ENCODE data around the gene RAPSN.

The RAPSN gene

GRCh38 chr11:47406896-47407745 is 41.8 kb downstream of the RAPSN start:
- DNase-seq: peak; percentile 24

- no peak for DNase-seq
These were observed 45.4 kb downstream of the RAPSN start for GRCh38 chr11:47403571-47403970.

DNA sequence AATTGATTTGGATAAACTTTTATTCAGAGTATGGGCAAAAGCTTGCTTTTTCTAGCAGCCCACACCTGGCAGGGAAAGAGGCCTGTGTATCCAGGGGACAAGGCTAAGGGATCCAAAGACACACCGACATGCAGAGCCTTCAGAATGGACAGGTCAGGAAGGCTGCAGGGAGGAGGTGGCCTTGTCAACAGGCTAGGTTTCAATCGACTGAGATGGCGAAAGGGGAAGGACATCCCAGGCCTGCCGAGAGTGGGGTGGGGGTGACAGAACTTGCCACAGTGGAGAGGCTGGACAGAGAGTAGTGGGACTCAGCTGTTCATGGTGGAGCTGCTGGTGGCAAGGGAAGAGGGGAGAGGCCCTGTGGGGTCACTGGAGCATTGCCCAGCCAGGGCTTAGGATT is 45.8 kb downstream of the RAPSN start:
- no peak for DNase-seq

DNA sequence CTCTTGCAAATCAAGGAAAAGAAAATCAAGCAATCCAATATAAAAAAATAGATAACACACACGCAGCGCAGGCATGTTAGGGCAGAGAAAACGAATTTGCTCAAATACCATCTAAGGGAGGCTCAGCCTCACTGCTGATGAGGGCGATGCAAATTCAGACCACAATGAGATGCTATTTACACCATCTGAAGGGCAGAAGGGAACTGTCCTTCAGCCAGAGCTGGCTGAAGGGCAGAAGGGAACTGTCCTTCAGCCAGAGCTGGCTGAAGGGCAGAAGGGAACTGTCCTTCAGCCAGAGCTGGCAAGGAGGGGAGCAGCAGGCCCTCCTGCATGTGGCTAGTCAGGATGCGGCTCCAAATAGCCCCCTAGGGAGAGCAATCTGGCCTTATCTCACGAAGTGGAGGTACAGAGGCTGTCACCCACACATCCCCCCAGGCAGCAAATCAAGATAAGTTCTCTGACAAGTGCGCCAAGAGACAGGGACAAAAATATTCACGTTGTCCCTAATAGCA is 48.1 kb downstream of the RAPSN start:
- DNase-seq: no peak

DNA sequence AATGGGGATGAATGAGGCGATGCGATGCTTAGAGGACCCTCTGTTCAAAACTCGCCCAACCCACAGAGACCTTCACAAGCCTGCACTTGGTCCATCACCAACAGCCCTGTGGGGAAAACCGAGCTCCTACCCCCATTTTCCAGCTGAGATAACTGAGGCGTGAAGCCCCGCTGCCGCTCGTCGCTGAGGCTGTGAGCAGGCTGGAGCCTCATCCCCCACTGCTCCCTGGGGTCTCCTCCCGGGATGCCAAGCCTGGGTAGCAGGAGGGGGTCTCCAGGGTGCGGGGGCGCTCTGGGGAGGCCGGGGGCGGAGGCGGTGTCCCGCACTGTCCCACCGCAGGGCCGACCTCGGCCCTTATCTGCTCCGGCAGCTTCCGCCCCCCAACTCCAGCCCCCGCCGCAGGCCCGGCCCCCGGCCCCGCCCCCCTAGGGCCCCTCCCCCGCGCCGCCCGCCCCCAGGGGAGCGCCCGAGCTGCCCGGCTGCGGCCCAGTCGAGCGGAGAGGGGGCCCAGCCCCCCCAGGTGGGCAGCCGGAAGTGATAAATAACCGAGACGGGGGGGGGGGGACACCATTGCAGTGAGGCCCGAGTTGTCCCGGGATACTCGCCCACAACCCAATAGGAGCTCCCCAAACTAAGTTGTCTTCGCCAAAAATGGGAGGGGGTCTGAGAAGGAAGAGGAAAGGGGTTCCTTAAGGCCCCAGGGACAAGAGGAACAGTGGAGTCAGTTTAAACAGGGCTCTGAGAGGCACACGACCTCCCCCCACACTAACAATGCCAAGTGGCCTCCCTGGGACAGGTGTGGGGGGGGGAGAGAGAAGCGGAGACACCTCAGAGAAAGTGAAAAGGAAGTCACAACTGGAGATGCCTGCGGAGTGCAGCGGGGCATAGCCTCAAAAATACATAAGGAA is 48.8 kb downstream of the RAPSN start:
- peak; percentile 14 for DNase-seq

DNA sequence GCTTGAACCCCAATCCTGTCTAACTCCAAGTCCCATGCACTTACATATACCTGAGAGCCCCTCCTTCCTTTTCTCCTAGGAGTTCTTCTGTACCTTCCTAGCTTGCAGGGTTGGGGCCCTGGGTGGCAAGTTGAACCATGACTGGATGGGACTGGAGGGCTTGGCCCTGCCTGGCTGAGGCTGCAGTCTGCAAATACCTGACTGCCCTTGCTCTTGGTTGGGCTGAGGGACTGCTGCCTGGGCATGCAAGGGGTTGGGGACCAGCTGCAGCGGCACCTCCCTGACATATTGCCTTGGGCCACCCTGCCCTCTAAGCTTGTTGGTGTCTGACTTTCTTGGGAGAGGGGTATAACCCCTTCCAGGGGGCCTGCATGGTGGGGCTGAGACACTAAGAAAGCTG is 50.4 kb downstream of the RAPSN start:
- DNase-seq: no peak

DNA sequence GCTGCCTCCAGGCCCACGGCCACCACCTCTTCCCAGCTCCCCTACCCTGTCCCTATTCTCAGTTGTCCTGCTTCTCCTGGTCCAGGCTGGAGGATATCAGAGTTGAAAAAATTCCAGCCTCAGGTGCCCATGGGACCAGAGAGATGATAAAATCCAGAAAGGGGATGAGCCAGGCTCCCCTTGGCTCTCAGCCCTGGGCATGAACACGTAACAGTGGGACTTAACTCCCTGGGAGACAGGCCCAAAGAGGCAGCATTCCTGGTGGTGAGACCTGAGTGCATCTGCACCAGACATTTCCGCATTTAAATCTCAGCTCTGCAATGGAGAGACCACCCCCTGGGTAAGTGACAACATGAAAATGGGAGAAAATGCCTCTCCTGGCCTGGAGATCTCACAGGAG is 50.9 kb downstream of the RAPSN start:
- DNase-seq: no peak

- no peak for DNase-seq
These were observed 53.0 kb downstream of the RAPSN start for GRCh38 chr11:47396049-47396320.

GRCh38 chr11:47395223-47396048 is 53.5 kb downstream of the RAPSN start:
- no peak for DNase-seq

DNA sequence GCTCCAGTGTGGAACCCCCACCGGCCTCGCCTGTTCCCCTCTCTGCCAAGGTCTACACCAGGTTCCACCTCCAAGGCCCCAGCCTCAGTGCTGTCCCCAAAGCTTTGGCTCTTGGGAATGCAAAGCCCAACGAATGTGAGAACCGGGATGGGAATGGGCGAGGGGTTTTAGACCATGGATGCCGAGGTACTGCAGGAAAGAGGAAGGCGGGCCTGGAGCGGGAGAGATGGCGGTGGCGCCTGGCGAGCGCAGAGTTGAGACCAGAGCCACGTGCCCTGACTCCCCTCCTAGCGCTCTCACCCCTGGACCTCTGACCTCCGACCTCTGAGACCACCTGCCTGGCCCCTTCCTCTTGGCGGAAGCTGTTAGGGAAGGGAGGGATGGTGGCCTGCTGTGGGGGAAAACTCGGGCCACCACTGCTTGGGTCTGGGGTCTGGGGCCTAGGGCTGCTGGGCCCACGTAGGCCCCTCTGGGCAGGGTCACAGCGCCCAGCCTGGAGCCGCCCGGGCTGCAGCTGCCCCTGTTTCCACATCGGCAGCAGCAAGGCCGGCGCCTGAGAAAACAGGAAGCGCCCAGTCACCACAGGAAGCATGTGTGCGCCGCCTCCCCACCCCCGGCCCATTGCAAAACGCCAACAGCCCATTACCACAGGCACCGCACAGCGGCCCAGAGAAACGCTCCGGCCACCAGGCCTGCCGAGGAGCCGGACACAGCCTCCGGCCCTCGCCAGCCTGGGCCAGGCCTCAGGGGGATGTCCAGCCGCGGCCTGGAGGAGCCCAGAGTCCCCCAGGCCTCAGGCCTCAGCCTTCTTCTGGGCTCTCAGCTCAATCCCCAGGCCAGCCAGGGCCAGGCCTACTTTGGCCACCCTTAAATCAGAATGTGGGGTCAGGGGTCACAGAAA is 54.4 kb downstream of the RAPSN start:
- DNase-seq: peak; percentile 30

- no peak for DNase-seq
These were observed 55.0 kb downstream of the RAPSN start for GRCh38 chr11:47394050-47394321.

GRCh38 chr11:47393163-47394049 is 55.5 kb downstream of the RAPSN start:
- no peak for DNase-seq

GRCh38 chr11:47392546-47393162 is 56.3 kb downstream of the RAPSN start:
- DNase-seq: no peak

- no peak for DNase-seq
These were observed 57.1 kb downstream of the RAPSN start for GRCh38 chr11:47391711-47392432.

GRCh38 chr11:47391077-47391583 is 57.8 kb downstream of the RAPSN start:
- no peak for DNase-seq

GRCh38 chr11:47390422-47390760 is 58.5 kb downstream of the RAPSN start:
- DNase-seq: no peak

DNA sequence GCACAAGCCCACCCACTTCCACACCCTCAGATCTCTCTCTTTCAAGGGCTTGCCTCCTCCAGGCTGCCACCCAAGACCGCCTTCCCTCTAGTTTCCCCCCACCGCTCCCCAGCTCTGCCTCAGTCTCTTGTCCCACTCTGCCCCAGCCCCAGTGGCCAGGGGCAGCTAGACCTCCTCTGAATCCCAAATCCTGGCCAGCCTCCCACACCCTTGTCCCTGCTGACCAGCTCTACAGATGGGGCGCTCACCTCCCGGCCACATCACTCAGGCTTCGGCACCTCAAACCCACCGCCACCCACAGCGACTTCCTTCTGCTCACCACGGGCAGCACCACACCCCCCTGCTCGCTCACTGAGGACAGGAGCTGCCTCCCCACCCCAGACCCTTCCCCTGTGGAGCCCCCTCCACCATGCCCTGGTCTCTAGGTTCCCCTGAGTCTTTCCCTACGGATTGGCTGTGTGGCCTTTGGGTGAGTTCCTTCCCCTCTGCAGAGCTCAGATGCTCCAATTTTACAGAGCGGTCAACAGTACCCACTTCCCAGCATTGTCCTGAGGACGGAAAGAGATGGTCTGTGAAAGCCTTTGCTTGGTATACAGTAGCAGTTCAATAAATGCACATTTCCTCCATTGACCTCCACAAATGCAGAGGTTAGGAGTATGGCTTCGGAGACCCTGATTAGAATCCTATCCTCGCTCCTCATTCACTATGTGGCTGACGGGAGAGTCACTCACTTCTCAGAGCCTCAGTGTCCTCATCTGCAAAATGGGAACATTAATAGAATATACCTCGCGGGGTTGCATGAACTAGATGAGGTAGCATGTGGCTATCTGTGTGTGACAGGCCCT is 59.1 kb downstream of the RAPSN start:
- DNase-seq: no peak

- DNase-seq: peak; percentile 37
These were observed 60.0 kb downstream of the RAPSN start for GRCh38 chr11:47388697-47389576.
